ENCODE data around the gene SYP.

SYP gene

GRCh38 chrX:49165901-49166881, 33.8 kb downstream of the SYP start (continued):
- TF ChIP-seq ZNF223 (tag by site-specific recombination; IDR thresholded peaks at IDR 0.05) (no peak), ZBTB20 (tag by site-specific recombination; IDR thresholded peaks at IDR 0.05) (peak; percentile 96), ZNF398 (tag by site-specific recombination; IDR thresholded peaks at IDR 0.05) (peak; percentile 49; the same call in 1 of the 2 replicates), ZBTB17 (tag by site-specific recombination; IDR thresholded peaks at IDR 0.05) (peak; percentile 94), ZBTB6 (tag by site-specific recombination; IDR thresholded peaks at IDR 0.05) (0 out of 2 replicates have a peak, but pooled peaks have one; percentile 48), KLF1 (tag by site-specific recombination; IDR thresholded peaks at IDR 0.05) (peak; percentile 81), ZNF704 (tag by site-specific recombination; IDR thresholded peaks at IDR 0.05) (no peak), ZNF341 (tag by site-specific recombination; IDR thresholded peaks at IDR 0.05; ENCODE audit: low read depth) (peak; percentile 98), ZNF530 (tag by site-specific recombination; IDR thresholded peaks at IDR 0.05; ENCODE audit: low read depth) (no peak), INSM2 (tag by site-specific recombination; IDR thresholded peaks at IDR 0.05) (peak; percentile 51; the same call in 1 of the 2 replicates), BCL11B (tag by site-specific recombination; IDR thresholded peaks at IDR 0.05; ENCODE audit: low read depth) (0 out of 2 replicates have a peak, but pooled peaks have one; percentile 45), ZBTB48 (tag by site-specific recombination; IDR thresholded peaks at IDR 0.05) (peak; percentile 61; the same call in 1 of the 2 replicates), OSR2 (tag by site-specific recombination; IDR thresholded peaks at IDR 0.05) (peak; percentile 80), ZNF580 (tag by site-specific recombination; IDR thresholded peaks at IDR 0.05) (peak; percentile 46; the same call in 1 of the 2 replicates), ZNF391 (tag by site-specific recombination; IDR thresholded peaks at IDR 0.05; ENCODE audit: borderline replicate concordance, low read depth) (peak; percentile 90; the same call in 1 of the 2 replicates), OVOL3 (tag by site-specific recombination; IDR thresholded peaks at IDR 0.05) (no peak), ZNF792 (tag by site-specific recombination; IDR thresholded peaks at IDR 0.05) (peak; percentile 49; the same call in 1 of the 2 replicates), ZNF639 (tag by site-specific recombination; IDR thresholded peaks at IDR 0.05) (peak; percentile 92), TSHZ1 (tag by site-specific recombination; IDR thresholded peaks at IDR 0.05; ENCODE audit: borderline replicate concordance) (no peak), PRDM4 (tag by site-specific recombination; IDR thresholded peaks at IDR 0.05) (peak; percentile 59), ZSCAN18 (tag by site-specific recombination; IDR thresholded peaks at IDR 0.05) (no peak), WT1 (tag by site-specific recombination; IDR thresholded peaks at IDR 0.05) (no peak; the same call in 1 of the 2 replicates)
